Uterus (tissue), 2 donors: Measurements from ENCODE around the gene UBR4.

ENCODE experiments used
- CTCF ChIP-seq, 4 experiments: fragments of 200-600 bp in 2 of 4; fragments of 450-650 bp in 2 of 4; sonication (generic) in 2 of 4; IDR thresholded peaks; one replicate each; pipeline ENCODE4 v1.5.1; 2016 to 2019; ENCODE audit warnings: antibody characterized with exemption in 4 of 4, mild to moderate bottlenecking in 2 of 4, moderate library complexity in 1 of 4
- POLR2A ChIP-seq, 2 donors: fragments of 450-650 bp; IDR thresholded peaks; one replicate each; pipeline ENCODE4 v1.6.1; 2016; ENCODE audit warnings: antibody characterized with exemption in 2 of 2, mild to moderate bottlenecking in 1 of 2, moderate library complexity in 1 of 2

DNA sequence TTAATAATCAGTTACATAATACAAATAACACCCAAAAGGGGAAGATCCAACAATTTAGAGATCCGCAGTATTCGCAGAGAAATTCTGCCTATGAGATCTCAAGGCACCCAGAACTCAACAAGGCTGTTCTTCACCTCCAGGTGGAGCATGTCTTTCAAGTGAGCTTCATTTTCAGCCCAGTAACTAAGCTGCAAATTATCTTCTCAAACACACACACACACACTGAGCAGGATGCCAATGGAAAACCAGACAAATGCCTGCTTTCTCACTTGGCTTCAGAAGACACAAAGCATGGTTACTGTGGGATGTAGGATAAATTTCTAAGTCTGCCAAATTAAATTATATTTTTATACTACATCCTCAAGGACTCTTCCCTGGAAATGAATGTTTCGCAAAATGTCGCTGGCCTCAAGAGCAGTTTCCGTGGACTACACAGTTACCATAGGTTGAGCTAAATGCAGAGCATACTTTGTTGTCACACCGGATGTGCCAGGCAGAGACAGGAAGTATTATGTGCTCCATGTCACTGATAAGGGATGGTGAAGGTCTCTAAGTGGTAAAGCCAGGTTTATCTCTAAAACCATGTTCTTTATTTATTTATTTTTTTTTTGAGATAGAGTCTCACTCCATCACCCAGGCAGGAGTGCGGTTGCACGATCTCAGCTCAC lies 30.3 kb downstream of the UBR4 start:
- TF ChIP-seq CTCF (IDR thresholded peaks at IDR 0.05) (peak in 1 of 4 experiments; percentile 16), POLR2A (IDR thresholded peaks at IDR 0.05) (no peak)
